ENCODE measurements around the gene ANKFY1.

GRCh38 chr17:4287710-4288109 lies 23.9 kb upstream of the ANKFY1 start:
- TF ChIP-seq, protein P1, sequence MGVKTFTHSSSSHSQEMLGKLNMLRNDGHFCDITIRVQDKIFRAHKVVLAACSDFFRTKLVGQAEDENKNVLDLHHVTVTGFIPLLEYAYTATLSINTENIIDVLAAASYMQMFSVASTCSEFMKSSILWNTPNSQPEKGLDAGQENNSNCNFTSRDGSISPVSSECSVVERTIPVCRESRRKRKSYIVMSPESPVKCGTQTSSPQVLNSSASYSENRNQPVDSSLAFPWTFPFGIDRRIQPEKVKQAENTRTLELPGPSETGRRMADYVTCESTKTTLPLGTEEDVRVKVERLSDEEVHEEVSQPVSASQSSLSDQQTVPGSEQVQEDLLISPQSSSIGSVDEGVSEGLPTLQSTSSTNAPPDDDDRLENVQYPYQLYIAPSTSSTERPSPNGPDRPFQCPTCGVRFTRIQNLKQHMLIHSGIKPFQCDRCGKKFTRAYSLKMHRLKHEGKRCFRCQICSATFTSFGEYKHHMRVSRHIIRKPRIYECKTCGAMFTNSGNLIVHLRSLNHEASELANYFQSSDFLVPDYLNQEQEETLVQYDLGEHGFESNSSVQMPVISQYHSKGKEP (tag by site-specific recombination; IDR thresholded peaks at IDR 0.05), result no peak
- TF ChIP-seq ZNF660 (tag by site-specific recombination; IDR thresholded peaks at IDR 0.05), result no peak
- no peak for TF ChIP-seq CTCF (tag by site-specific recombination; IDR thresholded peaks at IDR 0.05)
- TF ChIP-seq TCF7L2 (IDR thresholded peaks at IDR 0.05; ENCODE audit: borderline replicate concordance, low read depth, low read length), result no peak
- 0 out of 2 replicates have a peak, but pooled peaks have one; percentile 25 for TF ChIP-seq KLF10 (tag by site-specific recombination; IDR thresholded peaks at IDR 0.05)
- TF ChIP-seq ZNF501 (tag by site-specific recombination; IDR thresholded peaks at IDR 0.05), result no peak
- no peak for TF ChIP-seq ZBTB20 (tag by site-specific recombination; IDR thresholded peaks at IDR 0.05)
- no peak for TF ChIP-seq REST (tag by site-specific recombination; IDR thresholded peaks at IDR 0.05)
- no peak for TF ChIP-seq ZNF174 (tag by site-specific recombination; IDR thresholded peaks at IDR 0.05)

Data from HEK293 (cell line).